Progenitor cell of endocrine pancreas (in vitro differentiated cells): Measurements from ENCODE around the gene PLEKHA3. TPM values are rescaled to one million over a fixed set of nuclear protein-coding genes. Genes with fewer than 3 reads are reported as not detected.

Experiments
- DNase-seq: peaks from one replicate; pipeline ENCODE4 v3.0.0; 2021; ENCODE audit warnings: low spot score; ENCODE audit not compliant: unreplicated experiment
- H3K27ac Mint-ChIP-seq: 2 replicates; pipeline ENCODE4 v1.8.0; 2021; ENCODE audit warnings: mild to moderate bottlenecking, moderate library complexity, mixed read lengths
- H3K27me3 Mint-ChIP-seq: 2 replicates; pipeline ENCODE4 v1.8.0; 2021; ENCODE audit warnings: mixed read lengths
- H3K36me3 Mint-ChIP-seq: 2 replicates; pipeline ENCODE4 v1.8.0; 2022; ENCODE audit warnings: mixed read lengths; ENCODE audit not compliant: insufficient read depth
- H3K4me1 Mint-ChIP-seq: 2 replicates; pipeline ENCODE4 v1.8.0; 2021; ENCODE audit warnings: low read depth, mixed read lengths
- H3K4me3 Mint-ChIP-seq: 2 replicates; pipeline ENCODE4 v1.8.0; 2021; ENCODE audit warnings: low read depth, mild to moderate bottlenecking, moderate library complexity, mixed read lengths
- H3K9me3 Mint-ChIP-seq: 2 replicates; pipeline ENCODE4 v1.8.0; 2021; ENCODE audit warnings: low read depth, mixed read lengths
- CTCF ChIP-seq: fragments of 200-600 bp; sonication (generic); IDR thresholded peaks from one replicate; pipeline ENCODE4 v1.5.0; 2021; ENCODE audit warnings: antibody characterized with exemption, mild to moderate bottlenecking; ENCODE audit not compliant: unreplicated experiment
- total RNA-seq: library from RNA; stranded (reverse); gene quantifications from 2 replicates; pipeline ENCODE4 v1.2.1, GENCODE V29; 2021

PLEKHA3 gene
- total RNA-seq, 1 donor from 2014 or later, result 31.0 TPM

GRCh38 chr2:178536037-178536436, 55.8 kb downstream of the PLEKHA3 start:
- Mint-ChIP-seq H3K36me3 (peaks cover 38% of the 10 kb centered on the region), H3K27me3 (no peaks in the 10 kb centered on the region), H3K9me3 (no peaks in the 10 kb centered on the region), H3K27ac (no peak overlapping the region), H3K4me1 (no peaks in the 10 kb centered on the region), H3K4me3 (no peak overlapping the region)
- TF ChIP-seq CTCF, result no peak
- no peak for DNase-seq

GRCh38 chr2:178542161-178542560, 61.9 kb downstream of the PLEKHA3 start:
- H3K4me1 Mint-ChIP-seq, result no peaks in the 10 kb centered on the region
- H3K36me3 Mint-ChIP-seq, result peaks cover 30% of the 10 kb centered on the region
- no peak overlapping the region for H3K4me3 Mint-ChIP-seq
- no peaks in the 10 kb centered on the region for H3K9me3 Mint-ChIP-seq
- no peak for DNase-seq
- no peaks in the 10 kb centered on the region for H3K27me3 Mint-ChIP-seq
- no peak for TF ChIP-seq CTCF
- no peak overlapping the region for H3K27ac Mint-ChIP-seq

- no peak overlapping the region for H3K27ac Mint-ChIP-seq
- no peaks in the 10 kb centered on the region for H3K9me3 Mint-ChIP-seq
- peaks cover 32% of the 10 kb centered on the region for H3K36me3 Mint-ChIP-seq
- DNase-seq, result no peak
- H3K4me3 Mint-ChIP-seq, result no peak overlapping the region
- H3K27me3 Mint-ChIP-seq, result no peaks in the 10 kb centered on the region
- no peak for TF ChIP-seq CTCF
- no peaks in the 10 kb centered on the region for H3K4me1 Mint-ChIP-seq
Measured at GRCh38 chr2:178542569-178542968, 62.3 kb downstream of the PLEKHA3 start.

- peaks cover 42% of the 10 kb centered on the region for H3K36me3 Mint-ChIP-seq
- H3K4me1 Mint-ChIP-seq, result no peaks in the 10 kb centered on the region
- no peak overlapping the region for H3K4me3 Mint-ChIP-seq
- no peak for TF ChIP-seq CTCF
- no peaks in the 10 kb centered on the region for H3K27me3 Mint-ChIP-seq
- H3K27ac Mint-ChIP-seq, result no peak overlapping the region
- DNase-seq, result no peak
- no peaks in the 10 kb centered on the region for H3K9me3 Mint-ChIP-seq
Measured at GRCh38 chr2:178550352-178550751, 70.1 kb downstream of the PLEKHA3 start.

GRCh38 chr2:178553047-178553446, 72.8 kb downstream of the PLEKHA3 start:
- TF ChIP-seq CTCF, result no peak
- H3K4me3 Mint-ChIP-seq, result no peak overlapping the region
- no peaks in the 10 kb centered on the region for H3K9me3 Mint-ChIP-seq
- H3K27me3 Mint-ChIP-seq, result no peaks in the 10 kb centered on the region
- DNase-seq, result no peak
- H3K27ac Mint-ChIP-seq, result no peak overlapping the region
- peaks cover 35% of the 10 kb centered on the region for H3K36me3 Mint-ChIP-seq
- no peaks in the 10 kb centered on the region for H3K4me1 Mint-ChIP-seq

Other genes starting within 250 kb of the PLEKHA3 start
- 92.1 and 97.6 TPM in 2 replicates for gene PRKRA, start 29.3 kb upstream of the PLEKHA3 start, total RNA-seq
- gene PJVK, start 29.1 kb upstream of the PLEKHA3 start, total RNA-seq, result 7.7 and 9.2 TPM in 2 replicates
- gene FKBP7, start 1.9 kb upstream of the PLEKHA3 start, total RNA-seq, result 14.0 and 15.8 TPM in 2 replicates